HG02970 (cell line): ENCODE results near the gene CCDC197.

Experiments used
- ATAC-seq: cut with Tn5 transposase; IDR thresholded peaks from one replicate; pipeline ENCODE4 v1.9.1; 2021; ENCODE audit warnings: mild to moderate bottlenecking, moderate library complexity, moderate number of reproducible peaks; ENCODE audit not compliant: unreplicated experiment, low FRiP score

CCDC197 gene

DNA sequence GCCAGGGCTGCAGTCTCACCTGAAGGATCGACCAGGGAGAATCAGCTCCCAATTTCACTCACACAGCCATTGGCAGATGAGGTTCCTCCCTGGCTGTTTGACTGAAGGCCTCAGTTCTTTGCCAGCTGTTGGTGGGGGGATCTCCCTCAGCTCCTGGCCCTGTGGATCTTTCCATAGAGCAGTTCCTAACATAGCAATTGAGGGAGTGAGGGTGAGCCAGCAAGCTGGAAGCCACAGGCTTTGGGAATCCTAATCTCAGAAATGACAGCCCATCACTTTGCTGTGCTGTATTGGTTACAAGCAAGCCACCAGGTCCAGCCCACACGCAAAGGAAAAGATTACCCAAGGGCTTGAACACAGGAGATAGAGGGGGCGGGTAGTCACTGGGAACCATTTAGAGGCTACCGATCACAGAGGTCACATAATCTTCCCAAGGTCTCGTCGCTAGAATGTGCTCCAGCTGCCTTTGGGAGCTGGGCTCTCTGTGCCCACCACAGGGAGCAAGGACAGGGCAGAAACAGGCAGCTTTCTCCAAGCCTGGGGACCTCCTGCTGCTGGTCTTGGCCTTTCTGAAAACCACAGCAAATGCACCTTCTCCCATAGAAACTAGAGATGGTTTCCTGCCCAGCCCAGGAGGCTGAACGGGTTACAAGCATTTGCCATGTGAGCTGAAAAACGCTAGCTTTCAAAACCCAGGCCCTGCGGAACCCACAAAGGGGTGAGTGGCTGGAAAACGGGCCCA is 24.5 kb downstream of the CCDC197 start:
- no peak for ATAC-seq

DNA sequence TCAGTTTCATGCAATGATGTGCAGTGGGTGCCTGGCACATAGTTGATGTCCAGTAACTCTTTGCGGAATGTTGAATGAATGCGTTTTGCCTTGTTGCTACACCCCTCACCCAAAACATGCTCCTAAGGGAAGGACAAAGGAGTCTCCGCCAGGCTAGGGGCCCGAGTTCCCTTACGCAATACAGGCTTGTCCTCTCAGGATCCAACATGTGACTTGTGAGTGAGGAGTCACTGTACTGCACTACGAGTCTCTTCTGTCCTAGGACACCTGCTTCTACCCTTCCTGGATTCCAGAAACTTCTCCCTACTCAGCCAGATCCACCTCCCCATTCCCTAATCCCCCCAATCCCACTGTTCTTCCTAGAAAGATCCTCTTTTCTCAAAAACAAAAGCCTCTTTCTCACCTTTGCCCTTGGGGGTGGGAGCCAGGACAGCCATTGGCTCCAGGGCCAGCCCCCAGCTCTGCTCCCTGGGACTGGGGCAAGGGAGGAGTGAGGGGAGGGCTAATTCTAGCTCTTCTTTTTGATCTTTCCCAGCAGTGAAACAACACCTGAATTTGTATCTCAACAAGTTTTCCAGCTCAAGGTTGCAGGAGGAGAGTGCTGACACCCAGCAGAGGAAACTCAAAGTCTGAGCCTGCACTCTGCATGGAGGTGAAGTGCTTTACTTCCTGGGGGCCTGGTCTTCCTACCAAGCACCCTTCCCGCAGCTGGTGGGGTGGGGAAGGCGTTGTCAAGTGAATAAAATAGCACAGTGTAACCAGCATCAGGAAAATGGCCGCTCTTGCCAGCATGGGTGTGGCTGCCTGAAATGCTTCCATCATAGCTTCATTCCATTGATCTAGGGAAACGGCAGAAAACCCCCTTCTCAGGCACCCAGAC is 25.7 kb downstream of the CCDC197 start:
- no peak for ATAC-seq

DNA sequence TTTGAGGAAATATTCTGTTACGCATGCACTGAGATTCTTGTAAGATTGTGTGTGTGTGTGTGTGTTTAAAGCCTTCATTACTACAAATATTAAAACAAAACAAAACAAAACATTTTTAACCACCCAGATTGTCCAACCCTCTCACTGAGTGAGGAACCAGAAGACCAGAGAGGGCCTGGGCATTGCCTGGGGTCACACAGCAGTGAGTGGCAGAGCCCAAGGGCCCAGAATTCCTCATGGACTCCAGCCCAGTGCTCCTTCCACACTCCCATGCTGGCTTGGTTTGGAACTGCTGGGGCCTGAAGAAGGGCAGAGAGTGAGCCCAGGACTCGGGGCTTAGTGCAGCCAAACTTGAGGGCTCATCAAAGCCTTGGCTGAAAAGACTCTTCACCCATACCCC is 27.4 kb downstream of the CCDC197 start:
- ATAC-seq: no peak

DNA sequence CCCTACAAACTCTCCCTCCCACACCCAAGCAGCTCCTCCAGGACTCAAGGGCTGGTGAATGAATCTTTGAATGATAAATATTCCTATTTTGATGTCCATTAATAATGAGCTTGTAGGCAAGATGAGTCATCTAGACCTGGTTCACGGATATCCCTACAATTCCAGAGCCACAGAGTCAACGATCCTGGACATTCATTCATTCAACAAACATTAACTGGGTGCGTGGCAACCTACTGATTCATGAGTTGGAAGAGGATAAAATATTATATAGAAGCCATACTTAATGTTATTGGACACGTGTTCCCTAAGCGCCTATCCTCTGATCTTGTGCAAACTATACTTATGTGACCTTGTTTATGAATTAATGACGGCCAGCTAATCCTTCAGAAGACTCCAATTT is 28.6 kb downstream of the CCDC197 start:
- ATAC-seq: no peak

DNA sequence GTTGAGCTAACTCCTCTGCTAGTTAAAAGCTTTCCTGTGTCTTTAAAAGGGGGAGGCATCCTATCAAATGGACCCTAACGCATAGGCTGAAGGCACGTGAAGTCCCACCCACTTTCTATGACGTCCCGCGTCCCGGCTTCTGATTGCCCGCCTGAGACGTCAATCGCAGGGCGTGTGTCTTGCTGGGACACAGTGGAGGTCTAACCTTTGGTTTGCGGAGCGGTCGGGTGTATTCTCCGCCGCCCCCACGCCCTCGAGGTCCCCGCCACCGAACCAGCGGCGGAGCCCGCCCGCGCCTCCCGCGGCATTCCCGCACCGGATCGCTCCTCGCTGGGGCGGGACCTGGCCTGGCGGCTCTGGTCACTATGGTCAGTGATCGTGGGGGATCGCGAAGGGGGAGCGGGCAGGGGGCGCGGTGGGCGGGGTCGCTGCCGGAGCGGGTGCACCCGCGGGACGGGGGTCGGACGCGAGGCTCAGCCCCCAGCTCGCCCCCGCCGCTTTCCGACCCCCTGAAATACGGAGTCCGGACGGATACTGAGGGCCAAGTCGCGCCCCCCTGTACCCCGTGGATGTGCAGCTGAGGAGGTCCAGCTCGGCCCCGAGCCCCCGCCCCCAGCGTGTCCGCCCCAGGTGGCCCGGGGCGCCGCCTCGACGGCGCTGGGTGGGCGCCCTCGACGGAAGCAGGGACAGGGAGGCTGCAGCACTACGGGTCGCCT is 29.2 kb downstream of the CCDC197 start, which contains the start of gene OTUB2:
Gene OTUB2 (plus strand): TSS at position 168 of the 716 bp plus-strand sequence. CDS start 198 bp downstream, at position 366.
- ATAC-seq: peak; percentile 90

DNA sequence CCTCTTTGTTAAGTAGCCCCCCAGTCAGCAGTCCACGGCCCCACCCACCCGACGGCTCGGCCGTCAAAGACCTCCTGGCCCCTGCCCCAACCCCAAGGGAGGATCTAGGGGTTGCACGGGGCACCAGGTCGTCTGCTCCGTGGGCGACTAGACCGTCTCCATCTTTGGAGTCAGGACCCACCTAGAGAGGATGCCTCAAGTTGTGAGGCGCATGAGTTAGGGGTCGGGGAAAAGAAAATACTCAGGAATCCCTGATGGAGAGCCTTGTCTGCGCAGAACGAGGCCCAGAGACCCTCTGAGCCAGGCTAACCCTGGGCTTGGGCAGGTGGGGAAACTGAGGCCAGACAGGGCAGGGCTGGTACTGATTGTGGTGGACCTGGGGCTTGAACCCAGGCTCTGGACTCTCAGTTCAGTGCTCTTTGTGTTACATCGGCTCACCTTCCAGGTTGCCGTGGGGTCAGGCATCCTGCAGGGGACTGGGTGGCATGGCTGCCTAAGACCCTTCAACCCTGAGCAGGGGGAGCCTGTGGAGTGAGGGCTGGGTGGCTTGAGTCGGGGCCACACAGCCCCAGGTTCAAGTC is 29.9 kb downstream of the CCDC197 start:
- ATAC-seq: no peak

DNA sequence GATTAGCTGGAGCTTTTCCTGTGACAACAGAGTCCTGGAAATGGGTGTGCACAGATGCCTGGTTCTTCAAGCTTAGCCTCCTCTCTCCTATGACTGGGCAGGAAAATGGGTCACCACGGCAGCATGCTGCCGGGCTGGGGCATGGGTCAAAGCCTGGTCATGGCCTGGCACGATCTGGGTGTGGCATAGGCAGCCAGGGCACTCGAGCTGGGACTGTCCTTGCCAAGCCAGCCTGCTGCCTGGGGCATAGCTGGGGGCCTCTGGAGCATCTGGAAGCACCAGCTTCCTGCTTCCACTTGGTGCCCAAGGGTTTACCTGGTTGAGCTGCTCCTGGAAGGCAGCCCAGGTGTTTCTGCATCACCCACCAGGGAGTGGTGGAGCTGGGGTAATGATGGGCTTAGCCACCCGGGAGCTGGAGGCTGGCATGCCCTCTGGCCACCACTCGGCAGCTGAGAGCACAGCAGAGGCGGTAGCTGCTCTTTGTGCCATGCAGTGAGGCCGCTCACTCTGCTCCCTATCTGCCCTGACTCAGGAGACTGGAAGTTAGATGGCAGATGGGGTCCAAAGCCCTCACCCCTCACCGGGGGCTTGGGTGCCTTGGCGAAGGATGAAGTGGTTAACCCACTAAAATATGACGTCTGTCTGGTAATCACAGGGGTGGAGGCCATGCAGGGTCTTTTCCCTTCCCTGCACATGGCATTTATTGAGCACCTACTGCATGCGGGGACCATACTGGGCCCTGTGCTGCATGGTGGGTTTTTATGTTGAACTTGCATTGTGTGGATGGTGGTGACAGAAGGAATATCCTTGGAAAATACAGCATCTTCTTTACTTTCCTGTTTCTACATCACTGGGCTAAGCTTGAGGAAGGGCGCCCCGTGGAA is 30.7 kb downstream of the CCDC197 start:
- ATAC-seq: no peak

DNA sequence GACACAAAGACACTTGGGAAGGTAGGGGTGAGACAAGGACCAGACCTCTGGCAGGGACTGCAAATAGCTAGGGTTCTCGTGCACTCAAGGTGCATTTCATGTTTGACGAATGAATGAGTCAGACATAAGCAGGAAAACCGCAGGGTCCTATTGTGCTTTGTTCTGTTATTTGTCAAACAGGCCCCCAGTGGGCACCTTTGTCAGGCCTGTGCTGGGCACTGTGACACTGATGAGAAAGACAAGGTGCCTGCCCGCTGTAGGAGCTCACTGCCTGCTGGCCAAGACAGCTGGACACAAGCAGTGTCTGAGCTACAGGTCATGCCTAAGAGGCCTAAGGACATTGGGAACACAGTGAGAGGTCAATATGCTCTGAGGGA is 31.3 kb downstream of the CCDC197 start:
- ATAC-seq: no peak

DNA sequence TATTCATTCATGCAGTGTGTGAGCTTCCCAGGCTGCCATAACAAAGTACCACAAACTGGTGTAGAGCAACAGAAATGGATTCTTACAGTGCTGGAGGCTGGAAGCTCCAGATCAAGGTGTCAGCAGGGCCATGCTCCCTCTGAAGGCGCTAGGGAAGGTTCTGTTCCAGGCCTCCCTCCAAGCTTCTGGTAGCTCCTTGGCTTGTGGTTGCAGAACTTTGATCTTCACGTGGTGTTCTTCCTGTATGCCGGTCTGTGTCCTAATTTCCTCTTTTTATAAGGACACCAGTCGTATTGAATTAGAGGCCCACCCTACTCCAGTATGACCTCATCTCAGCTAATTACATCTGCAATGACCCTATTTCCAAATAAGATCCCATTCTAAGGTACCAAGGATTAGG is 32.2 kb downstream of the CCDC197 start:
- ATAC-seq: no peak

DNA sequence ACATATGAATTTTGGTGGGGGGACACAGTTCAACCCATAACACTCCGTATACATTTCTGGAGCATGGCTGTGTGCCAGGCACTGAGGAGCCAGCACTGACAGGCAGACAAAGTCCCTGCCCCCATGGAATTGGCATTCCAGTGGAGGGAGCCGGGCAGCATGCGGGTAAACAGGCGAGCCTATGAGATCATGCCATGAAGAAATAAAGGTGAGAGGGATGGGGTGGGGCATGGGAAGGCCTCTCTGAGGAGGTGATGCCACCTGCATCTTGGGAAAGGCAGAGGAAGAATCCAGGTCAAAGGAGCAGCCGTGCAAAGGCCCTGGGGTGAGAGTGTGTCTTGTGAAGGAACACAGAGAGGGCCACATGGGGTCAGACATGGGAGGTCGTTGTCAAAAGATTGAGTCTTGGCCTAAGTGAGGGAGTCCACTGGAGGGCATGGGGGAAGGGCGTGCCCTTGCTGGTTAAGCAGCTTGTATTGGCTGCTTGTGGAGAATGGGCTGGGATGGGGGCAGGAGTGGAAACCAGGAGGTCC is 32.6 kb downstream of the CCDC197 start:
- no peak for ATAC-seq

DNA sequence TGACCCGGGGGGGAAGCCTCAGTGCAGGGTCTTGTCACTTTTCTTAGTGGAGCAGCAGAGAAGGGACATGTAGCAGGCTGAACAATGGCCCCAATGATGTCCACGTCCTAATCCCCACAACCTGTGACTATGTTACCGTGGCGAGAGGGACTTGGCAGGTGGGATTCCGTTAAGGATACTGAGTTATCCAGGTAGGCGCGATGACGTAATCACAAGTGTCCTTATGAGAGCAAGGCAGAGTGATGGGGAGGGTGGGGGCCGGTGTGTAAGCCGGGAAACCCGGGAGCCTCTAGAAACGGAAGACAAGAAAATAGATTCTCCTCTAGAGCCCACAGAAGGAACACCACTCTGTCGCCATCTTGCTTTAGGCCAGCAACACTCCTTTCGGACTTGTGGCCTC is 33.5 kb downstream of the CCDC197 start:
- ATAC-seq: no peak

DNA sequence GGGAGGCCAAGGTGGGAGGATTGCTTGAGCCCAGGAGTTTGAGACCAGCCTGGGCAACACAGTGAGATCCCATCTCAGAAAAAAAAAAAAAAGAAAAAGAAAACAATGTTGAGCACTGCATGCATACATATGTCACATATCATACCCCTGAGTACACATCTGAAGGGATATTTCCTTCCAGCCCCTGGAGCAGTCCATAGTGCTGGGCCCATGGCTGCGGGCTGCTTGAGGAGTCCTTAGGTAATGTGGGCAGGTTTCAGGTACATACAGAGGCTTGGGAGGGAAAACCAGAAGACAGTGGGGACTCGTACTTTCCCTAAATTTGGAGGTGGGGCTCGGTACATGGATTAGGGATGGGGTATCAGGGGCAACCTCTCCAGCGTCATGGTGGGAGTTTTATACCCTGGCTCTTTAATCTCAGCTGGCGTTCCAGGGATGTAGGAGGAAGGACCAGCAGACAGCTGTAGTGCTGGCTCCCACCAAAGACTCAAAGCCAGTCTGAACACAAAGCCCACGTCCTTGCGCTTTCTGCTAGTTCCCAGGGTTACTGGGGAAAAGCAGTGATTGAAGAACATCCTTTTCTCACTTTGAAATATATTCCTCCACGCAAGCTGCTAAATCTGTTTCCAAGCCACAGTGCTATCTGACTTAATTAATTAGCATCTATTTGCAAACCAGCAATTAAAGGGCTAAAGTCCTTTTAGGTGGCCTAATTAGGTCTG is 34.2 kb downstream of the CCDC197 start:
- no peak for ATAC-seq

DNA sequence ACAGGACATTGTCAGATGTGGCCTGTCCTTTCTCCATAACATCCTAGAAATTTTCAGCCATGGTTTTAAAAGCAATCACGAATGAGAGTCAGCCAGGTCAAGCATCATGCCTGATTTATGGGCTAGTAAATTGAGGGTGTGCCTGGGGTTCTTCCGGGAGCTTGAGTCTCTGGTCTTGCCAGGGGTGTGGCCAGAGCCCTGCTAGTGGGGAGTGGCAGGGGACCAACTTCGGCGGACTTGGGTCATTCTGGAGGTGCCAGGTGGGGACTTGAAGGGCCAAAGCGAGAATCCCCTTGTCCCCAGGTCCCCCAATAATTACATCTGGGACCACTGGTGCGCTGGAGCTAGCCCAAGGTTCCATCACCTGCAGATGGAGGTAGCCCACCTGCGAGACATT is 34.8 kb downstream of the CCDC197 start:
- ATAC-seq: no peak

DNA sequence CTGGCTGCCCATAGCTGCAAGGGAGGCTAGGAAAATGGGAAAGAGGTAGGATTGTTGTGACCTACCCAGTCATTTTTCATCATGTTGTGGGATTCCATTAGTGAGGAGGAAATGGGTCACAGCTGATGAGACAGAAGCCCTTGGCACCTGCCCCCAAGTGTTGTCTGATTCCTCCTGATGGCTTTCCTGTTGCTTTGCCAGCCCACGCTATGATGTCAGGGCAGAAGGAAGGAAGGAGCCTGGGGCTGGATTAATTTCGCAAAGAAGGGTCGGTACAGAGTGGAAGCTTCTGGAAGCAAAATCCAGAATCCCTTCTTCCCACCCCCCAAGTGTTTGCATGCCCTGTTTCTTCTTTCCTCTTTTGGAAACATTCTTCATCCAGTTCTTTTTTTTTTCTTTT is 37.8 kb downstream of the CCDC197 start:
- no peak for ATAC-seq

DNA sequence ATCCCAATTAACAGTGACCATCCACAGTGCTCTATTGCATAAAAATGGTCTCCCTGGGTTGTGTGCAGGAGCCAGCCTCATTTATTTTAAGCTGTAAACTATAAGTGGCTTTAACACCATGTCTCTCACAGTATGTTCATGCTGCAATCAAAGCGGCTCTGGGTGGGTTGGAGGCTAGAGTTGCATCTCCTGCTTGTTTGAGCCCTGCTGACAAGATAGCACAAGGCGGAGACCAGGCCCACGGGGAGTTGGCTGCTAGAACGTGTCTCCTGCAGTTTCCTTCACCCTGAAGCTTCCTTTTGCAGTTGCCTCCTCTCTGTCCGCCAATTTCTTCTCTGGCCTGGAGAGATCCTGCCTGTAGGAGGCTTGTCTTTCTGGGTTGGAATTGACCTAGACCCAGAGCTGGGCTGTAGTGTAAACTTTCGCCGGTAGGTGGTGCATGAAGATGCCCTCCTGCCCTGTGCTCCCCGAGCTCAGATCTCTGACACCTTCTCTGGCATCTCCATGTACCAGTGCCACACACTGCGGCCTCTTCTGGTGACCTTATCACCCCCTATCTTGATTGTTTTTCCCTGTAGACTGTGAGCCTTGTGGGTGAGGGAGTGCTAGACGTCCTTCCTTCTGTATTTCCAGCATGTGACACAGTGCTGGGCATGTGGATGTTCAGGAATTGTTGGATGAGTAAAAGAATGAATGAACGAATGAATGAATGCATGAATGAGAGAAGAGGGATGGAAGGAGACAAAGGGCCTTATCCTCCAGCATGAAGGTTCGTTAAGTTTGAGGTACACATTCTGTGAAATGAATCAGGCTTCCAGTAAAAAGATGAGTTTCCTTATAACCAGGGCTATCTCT is 39.4 kb downstream of the CCDC197 start:
- ATAC-seq: peak; percentile 55

DNA sequence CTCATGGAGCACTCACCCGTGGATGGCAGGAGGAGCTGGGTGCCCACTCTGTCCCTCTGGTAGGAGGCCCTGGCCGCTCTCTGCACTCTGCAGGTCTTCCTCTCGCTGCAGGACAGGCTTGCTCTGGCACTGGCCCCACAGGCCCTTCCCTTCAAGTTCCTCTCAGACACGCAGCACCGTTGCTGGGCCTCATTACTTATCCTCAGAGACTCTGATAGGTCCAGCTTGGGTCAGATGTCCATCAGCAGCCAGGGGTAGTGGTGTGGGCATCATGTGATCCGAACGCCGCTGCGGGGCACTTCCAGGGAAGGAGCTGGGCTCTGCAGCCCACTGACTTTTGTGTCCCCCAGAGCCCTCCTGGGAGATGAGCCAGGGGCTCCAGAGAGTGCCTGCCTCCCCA is 40.9 kb downstream of the CCDC197 start:
- ATAC-seq: no peak

DNA sequence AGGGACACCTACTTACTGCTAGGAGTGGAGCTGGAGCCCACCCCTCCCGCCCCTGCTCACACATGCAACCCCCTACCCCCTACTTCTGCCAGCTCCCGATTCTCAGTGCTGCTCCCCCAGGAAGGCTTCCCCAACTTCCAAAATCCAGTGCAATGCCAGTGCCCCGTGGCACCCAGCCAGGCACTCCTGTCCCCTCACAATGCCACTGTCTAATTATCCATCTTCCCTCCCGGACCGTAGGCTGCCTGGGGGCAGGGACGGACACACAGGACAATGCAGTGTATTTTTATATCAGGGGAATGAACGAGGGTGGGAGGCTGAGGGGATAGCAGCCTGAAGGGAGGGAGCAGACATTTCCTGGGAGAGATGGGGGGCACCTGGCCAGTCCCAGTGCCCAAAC is 41.4 kb downstream of the CCDC197 start:
- ATAC-seq: no peak
